Neural progenitor cell (in vitro differentiated cells): ENCODE measurements around the gene ABHD14A. TPM values are rescaled to one million over a fixed set of nuclear protein-coding genes. Genes with fewer than 3 reads are reported as not detected.

Experiments
- DNase-seq: peaks from one replicate; pipeline ENCODE4 v3.0.0-alpha.2; 2016; ENCODE audit warnings: low spot score
- H2AFZ ChIP-seq: fragments of 200-600 bp; sonication (generic); replicated peaks from 2 replicates; pipeline ENCODE4 v1.6.1; 2016; ENCODE audit warnings: antibody characterized with exemption
- H3F3A ChIP-seq: fragments of 200-600 bp; sonication (generic); 2 replicates; pipeline ENCODE4 v1.6.1; 2016; ENCODE audit warnings: antibody characterized with exemption, low read depth
- H3K27ac ChIP-seq: fragments of 200-600 bp; sonication (generic); 2 replicates; pipeline ENCODE4 v1.5.1; 2016; ENCODE audit warnings: mild to moderate bottlenecking
- H3K27me3 ChIP-seq: fragments of 200-600 bp; sonication (generic); 2 replicates; pipeline ENCODE4 v1.6.1; 2016; ENCODE audit warnings: mild to moderate bottlenecking, moderate library complexity
- H3K36me3 ChIP-seq: fragments of 200-600 bp; sonication (generic); 2 replicates; pipeline ENCODE4 v1.5.1; 2016
- H3K4me1 ChIP-seq: fragments of 200-600 bp; sonication (generic); 2 replicates; pipeline ENCODE4 v1.6.1; 2016; ENCODE audit warnings: mixed run types
- H3K4me2 ChIP-seq: fragments of 200-600 bp; sonication (generic); 2 replicates; pipeline ENCODE4 v1.6.1; 2016
- H3K4me3 ChIP-seq: fragments of 200-600 bp; sonication (generic); 2 replicates; pipeline ENCODE4 v1.5.1; 2016
- H3K79me2 ChIP-seq: fragments of 200-600 bp; sonication (generic); 2 replicates; pipeline ENCODE4 v1.6.1; 2016; ENCODE audit warnings: low read depth
- H3K9ac ChIP-seq: fragments of 200-600 bp; sonication (generic); 2 replicates; pipeline ENCODE4 v1.6.1; 2016
- H3K9me3 ChIP-seq: fragments of 200-600 bp; sonication (generic); 2 replicates; pipeline ENCODE4 v1.5.1; 2016; ENCODE audit warnings: low read depth
- H4K20me1 ChIP-seq: fragments of 200-600 bp; sonication (generic); 2 replicates; pipeline ENCODE4 v1.6.1; 2016; ENCODE audit warnings: low read depth
- H3K27ac Mint-ChIP-seq: 3 replicates; pipeline ENCODE4 v1.8.0; 2021; ENCODE audit warnings: mixed read lengths
- H3K27me3 Mint-ChIP-seq: 2 replicates; pipeline ENCODE4 v1.8.0; 2022; ENCODE audit warnings: low read depth, mild to moderate bottlenecking, inconsistent platforms, moderate library complexity, mixed read lengths; ENCODE audit not compliant: insufficient read depth
- H3K36me3 Mint-ChIP-seq: 3 replicates; pipeline ENCODE4 v1.8.0; 2021; ENCODE audit warnings: mixed read lengths
- H3K4me1 Mint-ChIP-seq: 3 replicates; pipeline ENCODE4 v1.8.0; 2021; ENCODE audit warnings: mixed read lengths
- H3K4me3 Mint-ChIP-seq: 3 replicates; pipeline ENCODE4 v1.8.0; 2021; ENCODE audit warnings: mild to moderate bottlenecking, moderate library complexity, mixed read lengths
- H3K9me3 Mint-ChIP-seq: 3 replicates; pipeline ENCODE4 v1.8.0; 2020; ENCODE audit warnings: mixed read lengths
- EZH2 ChIP-seq: fragments of 200-600 bp; sonication (generic); IDR thresholded peaks from 2 replicates; pipeline ENCODE4 v1.6.1; 2017; ENCODE audit warnings: antibody characterized with exemption, mild to moderate bottlenecking, moderate library complexity
- EZH2phosphoT487 ChIP-seq: fragments of 200-600 bp; sonication (generic); IDR thresholded peaks from 2 replicates; pipeline ENCODE4 v1.6.1; 2017; ENCODE audit warnings: antibody characterized with exemption
- total RNA-seq: library from RNA; depleted of rRNA; stranded (reverse); fragments of >200 nt; gene quantifications from 2 replicates; pipeline ENCODE4 v1.2.3, GENCODE V29; 2015; ENCODE audit warnings: low replicate concordance
- TF ChIP-seq, protein P1 (sequence below): fragments of 200-600 bp; sonication (generic); IDR thresholded peaks from 2 replicates; pipeline ENCODE4 v1.5.1; 2017; ENCODE audit warnings: antibody characterized with exemption, mild to moderate bottlenecking

The ABHD14A gene
- total RNA-seq, 1 donor from 2014 or later = 4.0 TPM

DNA sequence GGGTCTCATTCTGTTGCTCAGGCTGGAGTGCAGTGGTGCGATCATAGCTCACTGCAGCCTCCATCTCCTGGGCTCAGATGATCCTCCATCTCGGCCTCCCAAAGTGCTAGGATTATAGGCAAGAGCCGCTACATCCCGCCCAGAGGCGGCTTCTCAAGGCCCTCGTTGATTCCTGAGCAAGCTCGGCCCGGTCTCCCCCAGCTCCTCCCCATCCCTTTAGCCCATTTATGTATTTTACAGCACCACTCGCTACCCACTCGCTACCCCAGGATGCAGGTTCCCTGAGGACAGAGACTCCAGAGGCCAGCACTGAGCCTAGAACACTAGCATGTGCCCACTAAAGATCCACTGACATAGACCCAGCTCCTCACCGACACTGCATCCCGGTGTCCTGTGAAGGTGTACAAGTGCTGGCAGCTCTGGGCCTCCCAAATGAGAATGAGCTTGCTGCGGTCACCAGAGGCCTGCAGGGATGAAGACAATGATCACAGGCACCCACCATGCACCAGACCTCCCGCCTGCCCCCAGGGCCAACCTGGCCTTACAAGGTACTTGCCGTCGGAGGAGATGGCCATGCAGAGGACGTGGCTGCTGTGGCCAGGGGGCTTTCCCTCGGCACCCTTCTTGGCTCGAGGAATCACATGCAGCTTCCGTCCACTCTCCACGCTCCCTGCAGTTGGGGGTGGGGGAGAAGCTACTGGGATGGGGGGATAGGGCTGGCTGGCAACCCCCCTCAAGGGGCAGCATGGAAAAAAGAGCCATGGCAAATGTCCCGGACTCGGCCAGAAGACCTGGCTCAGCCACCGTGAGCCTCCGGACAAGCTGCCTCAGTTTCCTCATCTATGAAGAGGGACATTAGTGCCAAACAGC lies 38.7 kb upstream of the ABHD14A start:
- no peak overlapping the region for H3K27ac Mint-ChIP-seq
- H3K27me3 Mint-ChIP-seq = peaks cover 6% of the 10 kb centered on the region
- no peak overlapping the region for H3K4me2 ChIP-seq
- H3K9me3 Mint-ChIP-seq = no peaks in the 10 kb centered on the region
- no peaks in the 10 kb centered on the region for H3K27me3 ChIP-seq
- H3K9me3 ChIP-seq = no peaks in the 10 kb centered on the region
- no peaks in the 10 kb centered on the region for H3F3A ChIP-seq
- no peak overlapping the region for H3K4me3 Mint-ChIP-seq
- H2AFZ ChIP-seq = no peak overlapping the region
- H3K27ac ChIP-seq = no peak overlapping the region
- peaks cover 9% of the 10 kb centered on the region for H3K4me1 ChIP-seq
- TF ChIP-seq EZH2phosphoT487 (no peak), EZH2 (no peak)
- TF ChIP-seq, protein P1, sequence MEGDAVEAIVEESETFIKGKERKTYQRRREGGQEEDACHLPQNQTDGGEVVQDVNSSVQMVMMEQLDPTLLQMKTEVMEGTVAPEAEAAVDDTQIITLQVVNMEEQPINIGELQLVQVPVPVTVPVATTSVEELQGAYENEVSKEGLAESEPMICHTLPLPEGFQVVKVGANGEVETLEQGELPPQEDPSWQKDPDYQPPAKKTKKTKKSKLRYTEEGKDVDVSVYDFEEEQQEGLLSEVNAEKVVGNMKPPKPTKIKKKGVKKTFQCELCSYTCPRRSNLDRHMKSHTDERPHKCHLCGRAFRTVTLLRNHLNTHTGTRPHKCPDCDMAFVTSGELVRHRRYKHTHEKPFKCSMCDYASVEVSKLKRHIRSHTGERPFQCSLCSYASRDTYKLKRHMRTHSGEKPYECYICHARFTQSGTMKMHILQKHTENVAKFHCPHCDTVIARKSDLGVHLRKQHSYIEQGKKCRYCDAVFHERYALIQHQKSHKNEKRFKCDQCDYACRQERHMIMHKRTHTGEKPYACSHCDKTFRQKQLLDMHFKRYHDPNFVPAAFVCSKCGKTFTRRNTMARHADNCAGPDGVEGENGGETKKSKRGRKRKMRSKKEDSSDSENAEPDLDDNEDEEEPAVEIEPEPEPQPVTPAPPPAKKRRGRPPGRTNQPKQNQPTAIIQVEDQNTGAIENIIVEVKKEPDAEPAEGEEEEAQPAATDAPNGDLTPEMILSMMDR = no peak
- peaks cover 21% of the 10 kb centered on the region for H3K79me2 ChIP-seq
- H3K9ac ChIP-seq = no peak overlapping the region
- H3K4me3 ChIP-seq = no peak overlapping the region
- no peak for DNase-seq
- H3K36me3 Mint-ChIP-seq = peaks cover 8% of the 10 kb centered on the region
- H3K36me3 ChIP-seq = no peaks in the 10 kb centered on the region
- peaks cover 11% of the 10 kb centered on the region for H3K4me1 Mint-ChIP-seq
- peaks cover 15% of the 10 kb centered on the region for H4K20me1 ChIP-seq

- Histone ChIP-seq H3K79me2 (peaks cover 25% of the 10 kb centered on the region), H2AFZ (no peak overlapping the region), H3K9ac (no peak overlapping the region), H3K27ac (no peak overlapping the region), H3K4me2 (no peak overlapping the region), H3F3A (no peaks in the 10 kb centered on the region), H3K4me1 (peaks cover 10% of the 10 kb centered on the region), H3K27me3 (no peaks in the 10 kb centered on the region), H3K36me3 (no peaks in the 10 kb centered on the region), H4K20me1 (peaks cover 16% of the 10 kb centered on the region), H3K4me3 (no peak overlapping the region), H3K9me3 (no peaks in the 10 kb centered on the region)
- peaks cover 7% of the 10 kb centered on the region for H3K36me3 Mint-ChIP-seq
- peaks cover 6% of the 10 kb centered on the region for H3K27me3 Mint-ChIP-seq
- peaks cover 13% of the 10 kb centered on the region for H3K4me1 Mint-ChIP-seq
- H3K27ac Mint-ChIP-seq = no peak overlapping the region
- no peaks in the 10 kb centered on the region for H3K9me3 Mint-ChIP-seq
- TF ChIP-seq EZH2 = no peak
- TF ChIP-seq, protein P1 = no peak
- TF ChIP-seq EZH2phosphoT487 = no peak
- no peak for DNase-seq
- no peak overlapping the region for H3K4me3 Mint-ChIP-seq
These were observed 37.9 kb upstream of the ABHD14A start for GRCh38 chr3:51937014-51937413.

DNA sequence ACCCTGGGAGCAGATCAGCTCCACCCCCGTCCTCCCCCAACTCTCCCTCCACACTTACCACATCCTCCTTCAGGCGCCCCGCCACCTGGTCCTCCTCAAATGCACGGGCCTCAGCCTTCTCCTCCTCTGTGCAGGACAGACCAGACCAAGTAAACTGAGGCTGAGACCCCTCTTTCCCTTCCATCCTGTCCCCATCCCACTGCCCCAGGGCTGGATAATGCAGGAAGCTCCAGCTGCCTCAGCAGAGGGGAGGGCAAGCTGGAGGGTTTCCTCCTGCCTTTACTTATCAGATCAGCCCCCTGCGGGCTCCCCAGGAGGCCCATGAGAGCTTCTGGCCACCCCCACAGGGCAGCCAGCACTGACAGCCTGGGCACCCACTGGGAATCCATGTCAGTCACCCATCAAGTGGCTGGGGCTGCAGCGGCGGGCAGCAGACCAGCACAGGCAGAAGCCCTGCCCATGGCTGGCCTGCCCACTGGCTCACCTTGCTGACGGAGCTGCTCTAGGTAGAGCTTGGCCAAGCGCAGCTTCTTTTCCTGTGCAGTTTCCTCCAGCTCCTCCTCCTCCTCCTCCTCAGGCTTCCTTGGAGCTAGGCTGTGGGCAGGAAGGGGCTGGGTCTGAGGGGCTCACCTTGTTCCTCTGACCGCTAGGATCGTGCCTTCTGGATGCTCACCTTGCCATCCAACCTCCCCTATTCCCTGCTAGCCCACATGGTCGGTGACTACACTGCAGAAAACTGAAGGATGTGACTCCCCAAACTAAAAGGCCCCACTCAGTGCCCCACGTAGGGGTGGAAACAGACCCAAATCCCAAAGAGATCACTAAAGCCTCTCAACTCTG lies 37.0 kb upstream of the ABHD14A start:
- Mint-ChIP-seq H3K36me3 (peaks cover 7% of the 10 kb centered on the region), H3K27me3 (peaks cover 6% of the 10 kb centered on the region), H3K4me3 (no peak overlapping the region), H3K4me1 (peaks cover 13% of the 10 kb centered on the region), H3K9me3 (no peaks in the 10 kb centered on the region), H3K27ac (no peak overlapping the region)
- H3K9me3 ChIP-seq = no peaks in the 10 kb centered on the region
- TF ChIP-seq, protein P1 = no peak
- TF ChIP-seq EZH2phosphoT487 = no peak
- TF ChIP-seq EZH2 = no peak
- no peaks in the 10 kb centered on the region for H3K36me3 ChIP-seq
- DNase-seq = no peak
- H3F3A ChIP-seq = no peaks in the 10 kb centered on the region
- peaks cover 25% of the 10 kb centered on the region for H3K79me2 ChIP-seq
- H3K9ac ChIP-seq = no peak overlapping the region
- peaks cover under 1% of the 10 kb centered on the region for H3K27me3 ChIP-seq
- peaks cover 16% of the 10 kb centered on the region for H4K20me1 ChIP-seq
- no peak overlapping the region for H3K27ac ChIP-seq
- H2AFZ ChIP-seq = no peak overlapping the region
- peaks cover 12% of the 10 kb centered on the region for H3K4me1 ChIP-seq
- no peak overlapping the region for H3K4me3 ChIP-seq
- H3K4me2 ChIP-seq = no peak overlapping the region
